ENCODE measurements around the gene RNF144A. TPM values are rescaled to one million over a fixed set of nuclear protein-coding genes. Genes with fewer than 3 reads are reported as not detected.

Gene RNF144A
- total RNA-seq, 1 donor from 2014 or later: 1.8 TPM

DNA sequence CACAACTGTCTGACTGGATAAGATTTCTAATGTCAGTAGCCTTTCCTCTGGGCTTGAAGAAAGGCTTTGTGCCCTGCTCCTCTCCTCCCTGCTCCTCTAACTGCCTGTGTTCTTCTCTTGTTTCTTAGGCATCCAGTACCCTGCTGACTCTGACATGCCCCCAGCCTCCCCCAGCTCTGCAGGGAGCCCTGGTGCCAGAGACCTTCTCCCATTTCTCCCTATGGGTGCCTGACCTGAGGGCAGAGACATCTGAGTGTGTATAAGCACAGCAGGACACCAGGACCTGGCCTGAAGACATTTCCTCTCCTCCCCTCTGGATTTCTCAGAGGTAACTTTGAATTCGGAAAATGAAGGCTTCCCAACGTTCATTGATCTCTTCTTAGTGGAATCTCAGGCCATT, 23.6 kb downstream of the RNF144A start:
- Histone ChIP-seq H3K4me3 (no peak overlapping the region), H3K4me1 (no peaks in the 10 kb centered on the region), H3K36me3 (no peaks in the 10 kb centered on the region), H3K9me3 (no peaks in the 10 kb centered on the region), H3K27ac (no peak overlapping the region), H3K27me3 (no peaks in the 10 kb centered on the region)
- TF ChIP-seq, protein P1, sequence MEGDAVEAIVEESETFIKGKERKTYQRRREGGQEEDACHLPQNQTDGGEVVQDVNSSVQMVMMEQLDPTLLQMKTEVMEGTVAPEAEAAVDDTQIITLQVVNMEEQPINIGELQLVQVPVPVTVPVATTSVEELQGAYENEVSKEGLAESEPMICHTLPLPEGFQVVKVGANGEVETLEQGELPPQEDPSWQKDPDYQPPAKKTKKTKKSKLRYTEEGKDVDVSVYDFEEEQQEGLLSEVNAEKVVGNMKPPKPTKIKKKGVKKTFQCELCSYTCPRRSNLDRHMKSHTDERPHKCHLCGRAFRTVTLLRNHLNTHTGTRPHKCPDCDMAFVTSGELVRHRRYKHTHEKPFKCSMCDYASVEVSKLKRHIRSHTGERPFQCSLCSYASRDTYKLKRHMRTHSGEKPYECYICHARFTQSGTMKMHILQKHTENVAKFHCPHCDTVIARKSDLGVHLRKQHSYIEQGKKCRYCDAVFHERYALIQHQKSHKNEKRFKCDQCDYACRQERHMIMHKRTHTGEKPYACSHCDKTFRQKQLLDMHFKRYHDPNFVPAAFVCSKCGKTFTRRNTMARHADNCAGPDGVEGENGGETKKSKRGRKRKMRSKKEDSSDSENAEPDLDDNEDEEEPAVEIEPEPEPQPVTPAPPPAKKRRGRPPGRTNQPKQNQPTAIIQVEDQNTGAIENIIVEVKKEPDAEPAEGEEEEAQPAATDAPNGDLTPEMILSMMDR (IDR thresholded peaks at IDR 0.05): no peak
- intact Hi-C loops (cut with DNase I): no loop called here
- DNase-seq (ENCODE audit: low spot score in 2 of 2): no peak

DNA sequence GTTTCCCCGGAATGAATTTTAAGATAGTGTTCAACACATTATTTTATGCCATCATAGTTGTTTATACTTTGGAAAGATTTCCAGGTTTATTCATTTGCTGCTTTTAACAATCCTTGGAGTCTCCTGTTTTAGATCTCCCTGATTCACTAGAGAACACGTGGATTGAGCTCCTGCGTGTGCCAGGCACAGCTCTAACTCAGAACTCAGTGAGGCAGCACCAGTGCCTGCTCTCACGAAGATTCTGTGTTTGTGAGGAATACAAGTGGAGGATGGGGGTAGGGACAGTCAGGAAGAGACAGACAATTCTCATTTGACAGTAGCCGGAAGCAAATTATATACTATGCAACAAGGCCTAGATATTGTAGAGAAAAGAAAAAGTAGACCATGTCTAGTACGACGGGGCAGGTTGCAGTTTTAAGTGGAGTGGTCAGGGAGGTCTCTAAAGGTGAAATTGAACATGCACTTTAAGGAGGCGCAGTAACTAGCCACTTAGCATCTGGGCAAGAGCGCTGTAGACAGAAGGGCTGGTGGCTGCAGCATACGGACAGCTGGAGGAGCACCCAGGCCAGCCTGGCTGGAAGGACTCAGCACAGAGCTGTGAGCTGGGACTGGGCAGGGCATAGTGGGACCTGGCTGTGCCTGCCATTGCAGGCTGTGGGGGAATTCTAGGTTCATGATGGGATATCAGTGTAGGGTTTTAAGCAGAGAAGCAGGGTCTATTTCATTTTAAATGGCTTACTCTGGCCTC, 24.3 kb downstream of the RNF144A start:
- H3K9me3 ChIP-seq: no peaks in the 10 kb centered on the region
- no peaks in the 10 kb centered on the region for H3K27me3 ChIP-seq
- no peaks in the 10 kb centered on the region for H3K4me1 ChIP-seq
- no peaks in the 10 kb centered on the region for H3K36me3 ChIP-seq
- intact Hi-C loops (cut with DNase I): no loop called here
- H3K27ac ChIP-seq: no peak overlapping the region
- no peak overlapping the region for H3K4me3 ChIP-seq
- no peak for DNase-seq (ENCODE audit: low spot score in 2 of 2)
- TF ChIP-seq, protein P1 (IDR thresholded peaks at IDR 0.05): no peak

DNA sequence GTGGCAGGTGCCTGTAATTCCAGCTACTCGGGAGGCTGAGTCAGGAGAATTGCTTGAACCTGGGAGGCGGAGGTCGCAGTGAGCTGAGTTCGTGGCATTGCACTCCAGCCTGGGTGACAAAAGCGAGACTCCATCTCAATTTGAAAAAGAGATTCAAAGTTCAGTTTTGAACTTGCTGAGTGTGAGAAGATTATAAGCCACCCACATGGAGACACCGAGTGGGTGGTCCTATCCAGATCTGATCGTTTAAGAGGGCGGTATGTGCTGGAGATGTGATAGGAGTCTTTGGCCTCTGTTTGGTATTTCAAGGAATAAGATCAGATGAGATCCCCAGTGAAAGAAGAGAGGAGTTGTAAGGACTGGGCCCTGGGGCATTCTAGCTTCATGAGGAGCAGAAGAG, 25.6 kb downstream of the RNF144A start:
- DNase-seq (ENCODE audit: low spot score in 2 of 2): no peak
- TF ChIP-seq, protein P1 (IDR thresholded peaks at IDR 0.05): no peak
- Histone ChIP-seq H3K4me3 (no peak overlapping the region), H3K27me3 (no peaks in the 10 kb centered on the region), H3K36me3 (no peaks in the 10 kb centered on the region), H3K27ac (no peak overlapping the region), H3K4me1 (no peaks in the 10 kb centered on the region), H3K9me3 (no peaks in the 10 kb centered on the region)
- intact Hi-C loops (cut with DNase I): no loop called here

DNA sequence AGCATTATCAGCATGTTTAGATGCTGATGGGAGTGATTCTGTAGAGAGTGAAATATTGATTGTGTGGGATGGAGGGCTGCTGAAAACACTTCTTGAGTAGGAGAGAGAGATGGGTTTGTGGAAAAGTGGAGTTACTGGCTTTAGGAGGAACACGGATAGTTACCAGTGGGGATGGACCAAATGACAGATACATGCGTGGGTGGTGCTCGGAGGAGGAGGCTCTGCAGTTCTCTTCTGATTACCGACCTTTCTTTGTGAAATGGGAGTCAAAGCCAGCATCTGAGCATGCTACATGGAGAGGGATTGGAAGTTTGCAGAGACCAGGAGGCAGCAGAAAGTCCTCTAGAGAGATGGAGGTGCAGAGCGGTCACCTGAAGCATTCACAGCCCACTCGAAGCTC, 26.3 kb downstream of the RNF144A start:
- TF ChIP-seq, protein P1 (IDR thresholded peaks at IDR 0.05): no peak
- DNase-seq (ENCODE audit: low spot score in 2 of 2): no peak
- Histone ChIP-seq H3K27me3 (no peaks in the 10 kb centered on the region), H3K4me1 (no peaks in the 10 kb centered on the region), H3K4me3 (no peak overlapping the region), H3K27ac (no peak overlapping the region), H3K9me3 (no peaks in the 10 kb centered on the region), H3K36me3 (no peaks in the 10 kb centered on the region)
- intact Hi-C loops (cut with DNase I): no loop called here

DNA sequence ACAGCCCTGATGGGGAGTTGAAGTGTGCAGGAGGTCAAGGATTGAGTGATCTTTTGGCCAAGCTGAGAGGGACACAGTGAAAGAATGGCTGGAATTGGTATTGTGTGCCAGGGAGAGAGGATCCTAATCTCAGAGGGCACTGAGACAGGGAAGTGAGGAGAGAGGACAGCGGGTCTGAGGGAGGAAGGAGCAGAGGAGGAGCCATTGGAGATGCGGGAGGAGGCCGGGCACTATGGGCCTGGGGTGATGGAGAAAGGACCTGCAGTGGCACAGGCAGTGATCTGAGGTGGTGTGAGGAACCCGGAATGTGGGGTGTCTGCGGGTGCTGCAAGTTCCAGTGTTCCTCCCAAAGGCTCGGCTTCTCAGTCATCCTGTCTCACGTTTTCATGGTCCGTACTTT, 26.8 kb downstream of the RNF144A start:
- no peak for DNase-seq (ENCODE audit: low spot score in 2 of 2)
- intact Hi-C loops (cut with DNase I): no loop called here
- Histone ChIP-seq H3K36me3 (no peaks in the 10 kb centered on the region), H3K4me3 (no peak overlapping the region), H3K27ac (no peak overlapping the region), H3K27me3 (no peaks in the 10 kb centered on the region), H3K9me3 (no peaks in the 10 kb centered on the region), H3K4me1 (no peaks in the 10 kb centered on the region)
- TF ChIP-seq, protein P1 (IDR thresholded peaks at IDR 0.05): no peak

DNA sequence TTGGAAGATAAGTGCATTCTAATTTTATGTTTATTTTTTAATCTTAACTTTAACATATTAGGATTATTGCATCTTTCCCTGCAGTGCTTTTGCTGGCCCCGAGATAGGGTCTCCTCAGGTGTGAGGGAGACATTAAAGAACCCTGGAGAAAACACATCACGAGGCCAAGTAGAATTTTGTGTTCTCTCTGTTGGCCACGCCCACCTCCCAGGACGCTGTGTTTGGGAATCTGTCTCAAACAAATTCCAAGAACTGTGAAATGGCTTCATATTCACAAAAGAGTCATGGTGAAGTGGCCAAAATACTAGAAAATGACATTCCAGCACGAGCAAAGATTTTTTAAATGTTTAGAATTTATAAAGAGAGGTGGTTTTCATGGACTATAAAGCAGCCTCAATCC, 27.3 kb downstream of the RNF144A start:
- Histone ChIP-seq H3K36me3 (no peaks in the 10 kb centered on the region), H3K4me3 (no peak overlapping the region), H3K27me3 (no peaks in the 10 kb centered on the region), H3K27ac (no peak overlapping the region), H3K9me3 (no peaks in the 10 kb centered on the region), H3K4me1 (no peaks in the 10 kb centered on the region)
- no peak for DNase-seq (ENCODE audit: low spot score in 2 of 2)
- intact Hi-C loops (cut with DNase I): no loop called here
- TF ChIP-seq, protein P1 (IDR thresholded peaks at IDR 0.05): no peak

All from ascending aorta (tissue), 2 donors.